ENCODE results near the gene MEIS1.

The MEIS1 gene

GRCh38 chr2:66541646-66542045, 106.7 kb downstream of the MEIS1 start:
- DNase-seq, result no peak

- DNase-seq, result no peak
Observed at GRCh38 chr2:66543257-66543767, 108.4 kb downstream of the MEIS1 start.

GRCh38 chr2:66544258-66544657, 109.3 kb downstream of the MEIS1 start:
- DNase-seq, result no peak

DNA sequence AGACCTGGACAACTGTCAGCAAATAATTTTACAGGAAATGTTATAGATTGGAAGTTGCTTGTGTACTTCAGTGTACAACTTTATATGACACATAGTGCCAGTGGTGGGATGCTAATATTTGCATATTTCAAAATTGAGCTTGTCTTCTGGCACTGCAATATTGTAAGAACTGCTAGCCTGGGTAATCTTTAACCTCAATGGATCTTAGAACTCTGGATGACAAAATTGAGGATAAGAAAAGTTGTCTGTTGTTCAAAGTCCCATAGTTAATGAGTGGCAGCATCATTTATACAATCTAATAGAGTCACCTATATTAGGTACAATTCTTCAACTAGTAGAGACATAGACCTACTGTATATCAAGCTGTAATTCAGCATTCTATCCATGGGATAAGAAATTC, 110.3 kb downstream of the MEIS1 start:
- no peak for DNase-seq

GRCh38 chr2:66547118-66547517, 112.2 kb downstream of the MEIS1 start:
- no peak for DNase-seq

GRCh38 chr2:66547887-66548286, 113.0 kb downstream of the MEIS1 start:
- DNase-seq, result no peak

DNA sequence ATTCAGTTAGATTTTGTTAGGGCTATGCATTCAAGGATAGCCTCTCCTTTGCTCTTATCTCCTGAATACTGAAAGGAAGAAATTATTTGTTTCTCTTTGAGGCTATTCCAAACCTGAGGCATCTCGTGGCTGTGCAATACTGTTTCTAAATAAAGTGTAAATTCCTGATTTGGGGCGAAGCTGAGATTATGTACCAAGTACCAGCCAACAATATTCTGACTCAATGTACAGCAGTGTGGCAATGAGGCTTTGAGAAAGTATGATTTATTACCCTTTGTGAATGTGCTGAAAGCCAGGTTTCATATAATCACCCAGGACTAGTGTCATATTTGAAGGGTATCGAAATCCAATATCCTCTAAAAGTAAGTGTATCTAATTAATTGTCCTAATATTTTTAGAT, 113.5 kb downstream of the MEIS1 start:
- no peak for DNase-seq

GRCh38 chr2:66550826-66551225, 115.9 kb downstream of the MEIS1 start:
- no peak for DNase-seq

DNA sequence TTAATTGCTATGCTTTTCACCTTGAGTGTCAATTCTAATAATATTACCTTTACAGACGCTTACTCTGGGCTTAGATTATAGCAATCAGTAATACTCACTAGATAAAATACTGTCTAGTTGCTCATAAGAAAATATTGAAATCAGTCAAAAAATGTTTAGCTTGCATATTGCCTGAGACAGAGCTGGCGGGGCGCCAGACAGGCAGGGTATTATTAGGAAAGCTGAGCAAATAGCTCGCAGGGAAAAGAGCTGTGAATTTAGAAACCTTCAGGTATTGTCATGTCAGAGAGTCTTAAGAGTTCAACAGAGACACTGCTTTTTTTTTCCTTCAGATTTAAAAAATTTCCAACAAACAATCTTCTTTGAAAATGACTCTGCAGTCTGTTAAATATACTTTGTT, 118.4 kb downstream of the MEIS1 start:
- no peak for DNase-seq

GRCh38 chr2:66555091-66555490, 120.2 kb downstream of the MEIS1 start:
- DNase-seq, result no peak

- no peak for DNase-seq
Observed at GRCh38 chr2:66555501-66556324, 120.8 kb downstream of the MEIS1 start.

GRCh38 chr2:66559672-66560071, 124.7 kb downstream of the MEIS1 start:
- no peak for DNase-seq

DNA sequence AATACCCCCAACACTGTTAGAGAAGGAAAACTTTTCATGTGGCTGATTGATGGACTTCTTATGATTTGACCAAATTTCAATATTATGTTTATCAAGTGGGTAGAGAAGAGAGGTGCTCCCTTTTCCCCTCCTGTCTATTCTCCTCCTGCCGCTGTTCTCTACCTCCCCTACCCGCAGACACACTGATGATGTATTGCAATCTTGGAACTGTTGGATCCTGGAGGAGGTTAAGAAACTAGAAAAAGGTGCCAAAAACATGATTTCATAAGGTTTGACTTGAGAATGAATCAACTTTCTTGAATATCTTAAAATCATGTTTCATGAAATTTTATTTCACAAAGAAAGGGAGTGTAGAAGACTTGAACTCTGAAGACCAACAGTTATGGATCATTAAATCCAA, 125.8 kb downstream of the MEIS1 start:
- DNase-seq, result no peak

DNA sequence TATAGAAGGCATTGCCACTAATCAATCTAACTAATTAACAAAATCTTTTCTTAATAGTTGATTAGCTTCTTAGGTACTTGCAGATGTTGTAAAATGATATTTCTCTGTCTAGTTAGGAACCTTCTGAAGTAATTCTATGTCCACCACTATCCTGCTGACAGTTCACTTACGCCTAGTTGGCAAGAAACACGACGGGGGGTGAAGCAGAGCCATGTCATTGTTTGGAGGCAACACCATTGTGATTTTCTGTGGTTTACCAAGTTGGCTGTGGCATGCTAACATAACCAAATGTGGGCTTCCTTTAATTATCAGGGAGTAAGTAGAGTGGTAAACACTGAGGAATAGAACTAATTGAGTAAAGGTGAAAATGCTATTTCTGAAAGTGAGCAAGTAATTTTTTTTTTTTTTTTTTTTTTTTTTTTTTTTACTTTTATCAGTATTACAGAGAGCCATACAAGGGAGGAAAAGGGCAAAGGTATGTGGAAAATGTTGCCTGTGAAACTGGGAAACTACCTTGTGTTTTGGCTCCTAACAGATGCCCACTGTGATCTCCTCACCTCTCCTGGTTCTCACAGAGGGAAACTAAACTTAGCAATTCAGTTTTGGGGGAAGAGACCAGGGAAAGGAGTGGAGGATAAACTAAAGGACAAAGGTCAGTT, 126.8 kb downstream of the MEIS1 start:
- DNase-seq, result no peak

- DNase-seq, result no peak
Observed at GRCh38 chr2:66562304-66562685, 127.4 kb downstream of the MEIS1 start.

GRCh38 chr2:66563473-66563872, 128.5 kb downstream of the MEIS1 start:
- no peak for DNase-seq

DNA sequence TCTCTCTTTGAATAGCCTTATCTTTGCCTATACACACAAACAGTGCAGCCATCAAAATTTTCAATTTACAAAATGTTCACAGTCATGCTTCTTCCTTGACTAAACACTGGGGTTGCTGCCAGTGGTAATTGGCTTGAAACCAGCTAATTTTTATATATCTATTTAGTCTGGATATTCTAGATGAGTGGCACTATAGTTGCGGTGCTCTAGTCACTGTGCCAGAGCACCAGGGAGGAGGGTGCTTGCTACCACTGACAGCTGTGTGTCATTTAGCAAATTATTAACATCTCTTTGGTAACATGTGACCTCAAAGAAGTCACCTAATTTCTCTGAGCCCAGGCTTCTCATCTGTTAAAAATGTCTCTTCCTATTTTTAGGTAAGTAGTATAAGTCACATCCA, 130.4 kb downstream of the MEIS1 start:
- DNase-seq, result no peak

DNA sequence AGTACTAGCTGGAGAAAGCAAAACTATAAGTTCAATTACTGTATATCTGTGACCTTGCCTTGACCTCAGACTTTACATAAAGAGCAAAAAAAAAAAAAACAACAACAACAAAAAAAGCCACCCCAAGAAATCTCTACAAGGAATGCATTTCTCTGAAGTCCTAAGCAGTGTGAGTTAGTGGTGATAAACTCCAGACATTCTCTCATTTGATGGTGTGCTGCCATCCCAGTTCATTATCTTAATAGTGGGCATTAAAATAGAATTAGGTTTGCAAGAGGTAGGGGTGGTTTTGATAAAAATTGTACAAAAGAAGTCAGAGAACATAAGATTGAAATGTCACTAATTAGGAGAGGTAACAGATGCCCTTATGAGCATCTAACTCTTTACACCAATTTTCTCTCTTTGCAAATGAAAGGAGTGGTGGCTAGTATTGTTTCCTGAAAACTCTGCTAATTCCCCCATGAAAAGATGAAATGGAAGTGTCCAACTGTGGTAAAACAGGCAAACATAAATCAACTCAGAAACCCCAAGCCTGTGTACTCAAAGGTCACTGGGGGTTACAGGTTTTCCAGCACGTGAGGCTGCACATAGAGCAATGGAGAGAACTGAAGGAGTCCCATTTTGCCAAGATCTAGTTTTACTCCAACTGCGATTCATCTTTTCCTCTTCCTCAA, 131.9 kb downstream of the MEIS1 start:
- no peak for DNase-seq

GRCh38 chr2:66567729-66568128, 132.8 kb downstream of the MEIS1 start:
- DNase-seq, result no peak

- DNase-seq, result no peak
Observed at GRCh38 chr2:66568650-66569300, 133.8 kb downstream of the MEIS1 start.

DNA sequence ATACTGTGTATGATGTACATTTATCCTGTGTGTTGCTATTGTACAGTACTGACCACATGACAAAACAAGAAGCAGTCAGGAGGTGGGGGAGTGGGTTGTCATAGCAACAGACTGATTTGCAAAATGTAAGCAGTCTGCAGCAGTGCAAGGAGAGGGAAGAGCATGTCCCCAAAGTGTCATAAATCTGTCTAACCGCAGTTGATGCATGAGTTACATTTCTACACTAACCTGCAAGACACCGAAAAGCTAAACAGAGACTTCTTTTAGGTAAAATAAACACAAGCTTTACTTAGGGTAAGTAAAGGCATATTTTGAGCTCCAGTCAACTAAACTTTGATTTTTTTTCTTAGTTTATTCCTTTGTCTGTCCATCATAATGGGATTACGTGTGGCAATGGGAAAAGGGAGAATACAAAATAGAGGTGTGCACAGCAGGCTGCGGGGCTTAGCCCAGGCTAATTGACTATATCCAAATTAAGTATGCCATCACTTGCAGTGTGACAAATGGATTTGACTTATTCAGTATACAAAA, 134.5 kb downstream of the MEIS1 start:
- DNase-seq, result no peak

GRCh38 chr2:66569974-66570373, 135.0 kb downstream of the MEIS1 start:
- DNase-seq, result no peak

GRCh38 chr2:66570471-66570870, 135.5 kb downstream of the MEIS1 start:
- no peak for DNase-seq
